HG02970 (cell line): ENCODE measurements around the gene ACER3.
A peak's percentile ranks its signal among the peaks of the same experiment; 100 is the strongest.
"Not testable (repeated sequence)": the region's sequence is repeated elsewhere in the genome, so short reads cannot be mapped to it uniquely, and the experiment has no call there.

ENCODE experiments used
- ATAC-seq: cut with Tn5 transposase; IDR thresholded peaks from one replicate; pipeline ENCODE4 v1.9.1; 2021; ENCODE audit warnings: mild to moderate bottlenecking, moderate library complexity, moderate number of reproducible peaks; ENCODE audit not compliant: unreplicated experiment, low FRiP score

The ACER3 gene

GRCh38 chr11:76911415-76911808, 50.7 kb downstream of the ACER3 start:
- ATAC-seq, result no peak

- ATAC-seq, result no peak
Observed at GRCh38 chr11:76916712-76917111, 56.0 kb downstream of the ACER3 start.

- ATAC-seq, result no peak
Observed at GRCh38 chr11:76918941-76919386, 58.2 kb downstream of the ACER3 start.

GRCh38 chr11:76919467-76919866, 58.7 kb downstream of the ACER3 start:
- no peak for ATAC-seq

GRCh38 chr11:76919887-76920746, 59.4 kb downstream of the ACER3 start:
- ATAC-seq, result peak; percentile 54

- ATAC-seq, result no peak
Observed at GRCh38 chr11:76927160-76927559, 66.4 kb downstream of the ACER3 start.

GRCh38 chr11:76935042-76935441, 74.3 kb downstream of the ACER3 start:
- ATAC-seq, result no peak

GRCh38 chr11:76939219-76939631, 78.5 kb downstream of the ACER3 start:
- ATAC-seq, result no peak

- no peak for ATAC-seq
Observed at GRCh38 chr11:76944225-76944624, 83.5 kb downstream of the ACER3 start.

- no peak for ATAC-seq
Observed at GRCh38 chr11:76946223-76946622, 85.5 kb downstream of the ACER3 start.

GRCh38 chr11:76947190-76947589, 86.5 kb downstream of the ACER3 start:
- ATAC-seq, result no peak

- no peak for ATAC-seq
Observed at GRCh38 chr11:76947800-76948199, 87.1 kb downstream of the ACER3 start.

- ATAC-seq, result no peak
Observed at GRCh38 chr11:76955459-76956114, 94.9 kb downstream of the ACER3 start.

- ATAC-seq, result peak; percentile 53
Observed at GRCh38 chr11:76962583-76963416, 102.1 kb downstream of the ACER3 start.

GRCh38 chr11:76963417-76964168, 102.9 kb downstream of the ACER3 start:
- not testable (repeated sequence) for ATAC-seq

GRCh38 chr11:76972051-76972450, 111.3 kb downstream of the ACER3 start:
- no peak for ATAC-seq

GRCh38 chr11:76974179-76974891, 113.6 kb downstream of the ACER3 start:
- ATAC-seq, result no peak

- no peak for ATAC-seq
Observed at GRCh38 chr11:76975513-76975912, 114.8 kb downstream of the ACER3 start.

- no peak for ATAC-seq
Observed at GRCh38 chr11:76977791-76978190, 117.1 kb downstream of the ACER3 start.

GRCh38 chr11:76978239-76978638, 117.5 kb downstream of the ACER3 start:
- ATAC-seq, result no peak
